HEK293T (cell line): ENCODE data around the gene MAPK1IP1L.
"Not testable (repeated sequence)": the region's sequence is repeated elsewhere in the genome, so short reads cannot be mapped to it uniquely, and the experiment has no call there.

Experiments
- CTCF ChIA-PET: fragments of 350-600 bp; formaldehyde crosslinking; extraction: SDS; loops from one replicate; lab custom pipeline; 2021; ENCODE audit warnings: antibody characterized with exemption, inconsistent platforms; lab: Yijun Ruan, JAX
- POLR2A ChIA-PET: fragments of 350-600 bp; formaldehyde crosslinking; extraction: SDS; loops from one replicate; lab custom pipeline; 2020; ENCODE audit warnings: antibody characterized with exemption, inconsistent platforms; lab: Yijun Ruan, JAX
- DNase-seq: peaks from one replicate; pipeline ENCODE4 v3.0.0; 2012; ENCODE audit warnings: mixed read lengths; ENCODE audit errors: extremely low spot score
- ARNT ChIP-seq: fragments of 450-650 bp; IDR thresholded peaks from 2 replicates; pipeline ENCODE4 v1.6.1; 2017; ENCODE audit warnings: mild to moderate bottlenecking
- BHLHE40 ChIP-seq: fragments of 450-650 bp; IDR thresholded peaks from 2 replicates; pipeline ENCODE4 v1.6.1; 2016; ENCODE audit warnings: mild to moderate bottlenecking, moderate library complexity, borderline replicate concordance
- CTBP1 ChIP-seq: fragments of 450-650 bp; IDR thresholded peaks from 2 replicates; pipeline ENCODE4 v1.6.1; 2016; ENCODE audit warnings: borderline replicate concordance
- ELF4 ChIP-seq: fragments of 450-650 bp; IDR thresholded peaks from 2 replicates; pipeline ENCODE4 v1.6.1; 2017; ENCODE audit warnings: antibody characterized with exemption
- FOXA1 ChIP-seq: fragments of 450-650 bp; IDR thresholded peaks from 2 replicates; pipeline ENCODE4 v1.6.1; 2016; ENCODE audit warnings: mild to moderate bottlenecking
- FOXK2 ChIP-seq: fragments of 450-650 bp; IDR thresholded peaks from 2 replicates; pipeline ENCODE4 v1.6.1; 2016; ENCODE audit warnings: mild to moderate bottlenecking
- FOXM1 ChIP-seq: fragments of 450-650 bp; IDR thresholded peaks from 2 replicates; pipeline ENCODE4 v1.6.1; 2017; ENCODE audit warnings: mild to moderate bottlenecking, borderline replicate concordance
- HDGF ChIP-seq: fragments of 450-650 bp; IDR thresholded peaks from 2 replicates; pipeline ENCODE4 v1.6.1; 2017; ENCODE audit warnings: antibody characterized with exemption, borderline replicate concordance
- L3MBTL2 ChIP-seq: fragments of 450-650 bp; conservative IDR thresholded peaks from 2 replicates; pipeline ENCODE4 v1.6.1; 2016; ENCODE audit warnings: mild to moderate bottlenecking
- LEF1 ChIP-seq: fragments of 450-650 bp; IDR thresholded peaks from 2 replicates; pipeline ENCODE4 v1.6.1; 2017; ENCODE audit warnings: mild to moderate bottlenecking, borderline replicate concordance
- NFRKB ChIP-seq: fragments of 450-650 bp; IDR thresholded peaks from 2 replicates; pipeline ENCODE4 v1.6.1; 2016; ENCODE audit warnings: mild to moderate bottlenecking, moderate library complexity
- PKNOX1 ChIP-seq: fragments of 450-650 bp; IDR thresholded peaks from 2 replicates; pipeline ENCODE4 v1.6.1; 2016
- SP1 ChIP-seq: fragments of 450-650 bp; IDR thresholded peaks from 2 replicates; pipeline ENCODE4 v1.6.1; 2017
- SUZ12 ChIP-seq: fragments of 450-650 bp; IDR thresholded peaks from 2 replicates; pipeline ENCODE4 v1.6.1; 2016; ENCODE audit warnings: mild to moderate bottlenecking
- TARDBP ChIP-seq: fragments of 450-650 bp; IDR thresholded peaks from 2 replicates; pipeline ENCODE4 v1.6.1; 2016
- ZNF384 ChIP-seq: fragments of 450-650 bp; IDR thresholded peaks from 2 replicates; pipeline ENCODE4 v1.6.1; 2016

The MAPK1IP1L gene

GRCh38 chr14:55051423-55052268, at the start of gene MAPK1IP1L:
TSS of gene MAPK1IP1L (plus strand) at chr14:55051647. CDS start at chr14:55061684, 10,037 bp downstream.
- DNase-seq: peak; percentile 95
- ChIA-PET POLR2A (interaction anchor here (1.0 to 3.4 kb wide), 34 partner anchors 8 to 486 kb away, joined by 3 to 52 read pairs (median 6); partner anchors contain the start of genes DLGAP5, SOCS4 and WDHD1), CTCF (interaction anchor here (0.6 to 1.4 kb wide), 18 partner anchors 8 to 109 kb away, joined by 3 to 9 read pairs (median 4); partner anchors contain the start of genes SOCS4 and WDHD1)
- TF ChIP-seq CTBP1 (peak; percentile 30; the same call in 1 of the 2 replicates), ARNT (0 out of 2 replicates have a peak, but pooled peaks have one; percentile 33), PKNOX1 (peak; percentile 68), L3MBTL2 (no peak), SP1 (no peak), ELF4 (peak; percentile 92), LEF1 (no peak)

- TF ChIP-seq LEF1 (no peak), FOXK2 (no peak), BHLHE40 (no peak), ARNT (no peak), CTBP1 (no peak), FOXA1 (no peak), PKNOX1 (no peak), ELF4 (no peak), NFRKB (no peak), SUZ12 (no peak), SP1 (no peak), HDGF (no peak), L3MBTL2 (no peak), ZNF384 (no peak), FOXM1 (no peak), TARDBP (no peak)
- POLR2A ChIA-PET: interaction anchor here (1.1 kb wide), 1 partner anchor 22 kb away, joined by 5 read pairs; the partner anchor contains the start of genes SOCS4 and WDHD1
- CTCF ChIA-PET: no interaction called here
- DNase-seq: no peak
These were observed 46.4 kb upstream of the MAPK1IP1L start for GRCh38 chr14:55005071-55005470.

GRCh38 chr14:55015006-55015405, 36.4 kb upstream of the MAPK1IP1L start:
- DNase-seq: no peak
- CTCF ChIA-PET: interaction anchor here (0.6 to 1.6 kb wide), 3 partner anchors 12 to 209 kb away, joined by 3 to 9 read pairs (median 4); partner anchors contain the start of genes SOCS4 and WDHD1
- TF ChIP-seq ELF4 (no peak), FOXM1 (no peak), ARNT (no peak), NFRKB (no peak), FOXK2 (no peak), SUZ12 (no peak), HDGF (no peak), LEF1 (no peak), CTBP1 (no peak), ZNF384 (no peak), BHLHE40 (no peak), TARDBP (no peak), SP1 (no peak), FOXA1 (no peak), PKNOX1 (no peak)
- POLR2A ChIA-PET: interaction anchor here (2.0 to 5.4 kb wide), 2 partner anchors 12 to 36 kb away, joined by 8 to 37 read pairs; partner anchors contain the start of genes MAPK1IP1L, SOCS4 and WDHD1

- ChIA-PET CTCF (interaction anchor here (1.2 kb wide), 1 partner anchor 11 kb away, joined by 3 read pairs; no protein-coding TSS in a partner anchor), POLR2A (interaction anchor here (0.8 kb wide), 1 partner anchor 31 kb away, joined by 3 read pairs; the partner anchor contains the start of gene MAPK1IP1L)
- TF ChIP-seq TARDBP: no peak
- no peak for TF ChIP-seq FOXA1
- no peak for TF ChIP-seq ELF4
- TF ChIP-seq ARNT: no peak
- TF ChIP-seq L3MBTL2: no peak
- TF ChIP-seq CTBP1: no peak
- no peak for DNase-seq
These were observed 31.4 kb upstream of the MAPK1IP1L start for GRCh38 chr14:55019968-55020554.

- POLR2A ChIA-PET: interaction anchor here (0.7 kb wide), 1 partner anchor 27 kb away, joined by 4 read pairs; the partner anchor contains the start of gene MAPK1IP1L
- CTCF ChIA-PET, DNase-seq: not testable (repeated sequence)
These were observed 27.1 kb upstream of the MAPK1IP1L start for GRCh38 chr14:55024365-55024764.

GRCh38 chr14:55025948-55026347, 25.5 kb upstream of the MAPK1IP1L start:
- POLR2A ChIA-PET: interaction anchor here (0.7 to 3.5 kb wide), 4 partner anchors 10 to 32 kb away, joined by 4 to 37 read pairs (median 6); partner anchors contain the start of gene MAPK1IP1L
- TF ChIP-seq CTBP1: no peak
- TF ChIP-seq PKNOX1: peak; percentile 58; the same call in 1 of the 2 replicates
- CTCF ChIA-PET: interaction anchor here (1.4 kb wide), 1 partner anchor 11 kb away, joined by 4 read pairs; no protein-coding TSS in a partner anchor
- no peak for DNase-seq
